Body of pancreas (tissue), 4 donors: ENCODE data around the gene TSSC4.

Source experiments
- POLR2A ChIP-seq, 3 donors: fragments of 450-650 bp; IDR thresholded peaks; one replicate each; pipeline ENCODE4 v1.6.1; 2016; ENCODE audit warnings: antibody characterized with exemption in 3 of 3, mild to moderate bottlenecking in 2 of 3
- TF ChIP-seq, protein P1 (sequence below), 7 experiments: fragments of 450-650 bp in 4 of 7; fragments of 200-600 bp in 3 of 7; sonication (generic) in 3 of 7; IDR thresholded peaks; one replicate each; pipeline ENCODE4 v1.5.1; 2016 to 2019; ENCODE audit warnings: antibody characterized with exemption in 7 of 7

DNA sequence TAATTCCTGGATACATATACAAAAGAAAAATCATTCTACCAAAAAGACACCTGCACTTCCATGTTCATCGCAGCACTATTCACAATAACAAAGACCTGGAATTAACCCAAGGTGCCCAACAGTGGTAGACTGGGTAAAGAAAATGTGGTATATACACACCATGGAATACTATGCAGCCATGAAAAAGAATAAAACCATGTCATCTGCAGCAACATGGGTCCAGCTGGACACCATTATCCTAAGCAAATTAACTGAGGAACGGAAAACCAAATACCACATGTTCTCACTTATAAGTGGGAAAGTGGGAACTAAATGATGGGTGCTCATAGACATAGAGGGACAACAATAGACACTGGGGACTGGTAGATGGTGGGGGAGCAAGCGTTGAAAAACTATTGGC lies 39.3 kb downstream of the TSSC4 start:
- TF ChIP-seq, protein P1, sequence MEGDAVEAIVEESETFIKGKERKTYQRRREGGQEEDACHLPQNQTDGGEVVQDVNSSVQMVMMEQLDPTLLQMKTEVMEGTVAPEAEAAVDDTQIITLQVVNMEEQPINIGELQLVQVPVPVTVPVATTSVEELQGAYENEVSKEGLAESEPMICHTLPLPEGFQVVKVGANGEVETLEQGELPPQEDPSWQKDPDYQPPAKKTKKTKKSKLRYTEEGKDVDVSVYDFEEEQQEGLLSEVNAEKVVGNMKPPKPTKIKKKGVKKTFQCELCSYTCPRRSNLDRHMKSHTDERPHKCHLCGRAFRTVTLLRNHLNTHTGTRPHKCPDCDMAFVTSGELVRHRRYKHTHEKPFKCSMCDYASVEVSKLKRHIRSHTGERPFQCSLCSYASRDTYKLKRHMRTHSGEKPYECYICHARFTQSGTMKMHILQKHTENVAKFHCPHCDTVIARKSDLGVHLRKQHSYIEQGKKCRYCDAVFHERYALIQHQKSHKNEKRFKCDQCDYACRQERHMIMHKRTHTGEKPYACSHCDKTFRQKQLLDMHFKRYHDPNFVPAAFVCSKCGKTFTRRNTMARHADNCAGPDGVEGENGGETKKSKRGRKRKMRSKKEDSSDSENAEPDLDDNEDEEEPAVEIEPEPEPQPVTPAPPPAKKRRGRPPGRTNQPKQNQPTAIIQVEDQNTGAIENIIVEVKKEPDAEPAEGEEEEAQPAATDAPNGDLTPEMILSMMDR (IDR thresholded peaks at IDR 0.05), result no peak
- no peak for TF ChIP-seq POLR2A (IDR thresholded peaks at IDR 0.05)
